Right lobe of liver (tissue), 4 donors: ENCODE results near the gene ARHGAP32.

Experiments used
- POLR2A ChIP-seq: fragments of 450-650 bp; IDR thresholded peaks from one replicate; pipeline ENCODE4 v1.6.1; 2017; ENCODE audit warnings: antibody characterized with exemption, mild to moderate bottlenecking
- TF ChIP-seq, protein P1 (sequence below), 4 donors: fragments of 200-600 bp in 3 of 4; fragments of 450-650 bp in 1 of 4; IDR thresholded peaks; one replicate each; pipeline versions ENCODE4 v1.5.1 to v1.8.0; 2016 to 2022; ENCODE audit warnings: antibody characterized with exemption in 4 of 4, mild to moderate bottlenecking in 2 of 4
- donor health status: DM: no; HTN: no; CAD: no.
- donor health status: DM: no; HTN: no; CAD: no.
- donor health status: DM: no; HTN: yes; CAD: no.

DNA sequence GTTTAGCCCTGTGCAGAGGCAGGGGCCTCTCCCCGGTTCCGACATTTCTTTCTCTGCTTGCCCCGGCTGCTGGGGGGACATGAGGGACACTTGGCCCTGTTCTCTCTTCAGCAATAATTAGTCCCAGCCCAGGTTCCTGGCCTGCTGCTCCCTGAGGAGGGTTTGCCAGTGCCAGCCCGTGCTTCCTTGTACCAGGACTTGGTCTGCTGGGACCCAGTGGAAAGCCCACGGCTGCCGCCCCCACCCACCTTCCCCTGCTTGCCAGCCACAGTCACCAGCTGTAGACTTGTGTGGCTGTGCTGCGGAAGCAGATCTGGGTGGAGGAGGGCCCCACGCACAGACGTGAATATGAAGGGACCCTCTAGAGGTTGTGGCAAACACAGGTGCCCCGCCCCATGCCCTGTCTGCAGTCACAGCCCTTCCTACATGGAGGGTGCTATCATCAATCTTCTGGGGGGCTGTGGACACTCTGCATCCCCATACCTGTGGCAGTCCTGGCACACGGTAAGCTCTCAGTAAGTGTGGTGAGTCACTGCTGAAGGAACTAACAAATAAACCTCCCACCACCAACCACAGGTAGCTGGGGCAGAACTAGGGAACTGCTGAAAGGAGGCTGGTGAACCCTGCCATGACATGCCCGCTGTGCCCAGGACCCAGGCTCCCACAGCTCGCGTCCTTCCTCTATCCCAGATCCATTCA is 250.4 kb downstream of the ARHGAP32 start:
- TF ChIP-seq, protein P1, sequence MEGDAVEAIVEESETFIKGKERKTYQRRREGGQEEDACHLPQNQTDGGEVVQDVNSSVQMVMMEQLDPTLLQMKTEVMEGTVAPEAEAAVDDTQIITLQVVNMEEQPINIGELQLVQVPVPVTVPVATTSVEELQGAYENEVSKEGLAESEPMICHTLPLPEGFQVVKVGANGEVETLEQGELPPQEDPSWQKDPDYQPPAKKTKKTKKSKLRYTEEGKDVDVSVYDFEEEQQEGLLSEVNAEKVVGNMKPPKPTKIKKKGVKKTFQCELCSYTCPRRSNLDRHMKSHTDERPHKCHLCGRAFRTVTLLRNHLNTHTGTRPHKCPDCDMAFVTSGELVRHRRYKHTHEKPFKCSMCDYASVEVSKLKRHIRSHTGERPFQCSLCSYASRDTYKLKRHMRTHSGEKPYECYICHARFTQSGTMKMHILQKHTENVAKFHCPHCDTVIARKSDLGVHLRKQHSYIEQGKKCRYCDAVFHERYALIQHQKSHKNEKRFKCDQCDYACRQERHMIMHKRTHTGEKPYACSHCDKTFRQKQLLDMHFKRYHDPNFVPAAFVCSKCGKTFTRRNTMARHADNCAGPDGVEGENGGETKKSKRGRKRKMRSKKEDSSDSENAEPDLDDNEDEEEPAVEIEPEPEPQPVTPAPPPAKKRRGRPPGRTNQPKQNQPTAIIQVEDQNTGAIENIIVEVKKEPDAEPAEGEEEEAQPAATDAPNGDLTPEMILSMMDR (IDR thresholded peaks at IDR 0.05), result no peak
- TF ChIP-seq POLR2A, result no peak
